Measurements from ENCODE around the gene VN1R5. TPM values are rescaled to one million over a fixed set of nuclear protein-coding genes. Genes with fewer than 3 reads are reported as not detected.

VN1R5 gene
- total RNA-seq, 1 experiment from 2014 or later: not detected

DNA sequence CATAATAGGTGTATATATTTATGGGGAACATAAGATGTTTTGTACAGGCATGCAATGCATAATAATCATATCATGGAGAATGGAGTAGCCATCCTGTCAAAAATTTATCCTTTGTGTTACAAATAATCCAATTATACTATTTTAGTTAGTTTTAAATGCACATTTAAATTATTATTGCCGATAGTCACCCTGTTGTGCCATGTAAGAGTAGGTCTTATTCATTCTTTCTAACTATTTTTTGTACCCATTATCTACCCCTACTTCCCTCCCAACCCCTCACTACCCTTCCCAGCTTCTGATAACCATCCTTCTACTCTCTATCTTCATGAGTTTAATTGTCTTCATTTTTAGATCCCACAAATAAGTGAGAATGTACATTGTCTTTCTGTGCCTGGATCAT lies 8.3 kb upstream of the VN1R5 start (continued):
- TF ChIP-seq, protein P1, sequence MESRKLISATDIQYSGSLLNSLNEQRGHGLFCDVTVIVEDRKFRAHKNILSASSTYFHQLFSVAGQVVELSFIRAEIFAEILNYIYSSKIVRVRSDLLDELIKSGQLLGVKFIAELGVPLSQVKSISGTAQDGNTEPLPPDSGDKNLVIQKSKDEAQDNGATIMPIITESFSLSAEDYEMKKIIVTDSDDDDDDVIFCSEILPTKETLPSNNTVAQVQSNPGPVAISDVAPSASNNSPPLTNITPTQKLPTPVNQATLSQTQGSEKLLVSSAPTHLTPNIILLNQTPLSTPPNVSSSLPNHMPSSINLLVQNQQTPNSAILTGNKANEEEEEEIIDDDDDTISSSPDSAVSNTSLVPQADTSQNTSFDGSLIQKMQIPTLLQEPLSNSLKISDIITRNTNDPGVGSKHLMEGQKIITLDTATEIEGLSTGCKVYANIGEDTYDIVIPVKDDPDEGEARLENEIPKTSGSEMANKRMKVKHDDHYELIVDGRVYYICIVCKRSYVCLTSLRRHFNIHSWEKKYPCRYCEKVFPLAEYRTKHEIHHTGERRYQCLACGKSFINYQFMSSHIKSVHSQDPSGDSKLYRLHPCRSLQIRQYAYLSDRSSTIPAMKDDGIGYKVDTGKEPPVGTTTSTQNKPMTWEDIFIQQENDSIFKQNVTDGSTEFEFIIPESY (IDR thresholded peaks at IDR 0.05; ENCODE audit: extremely low read depth, insufficient replicate concordance, low read length): no peak
- no peak for TF ChIP-seq CEBPB (IDR thresholded peaks at IDR 0.05; ENCODE audit: low read depth)

DNA sequence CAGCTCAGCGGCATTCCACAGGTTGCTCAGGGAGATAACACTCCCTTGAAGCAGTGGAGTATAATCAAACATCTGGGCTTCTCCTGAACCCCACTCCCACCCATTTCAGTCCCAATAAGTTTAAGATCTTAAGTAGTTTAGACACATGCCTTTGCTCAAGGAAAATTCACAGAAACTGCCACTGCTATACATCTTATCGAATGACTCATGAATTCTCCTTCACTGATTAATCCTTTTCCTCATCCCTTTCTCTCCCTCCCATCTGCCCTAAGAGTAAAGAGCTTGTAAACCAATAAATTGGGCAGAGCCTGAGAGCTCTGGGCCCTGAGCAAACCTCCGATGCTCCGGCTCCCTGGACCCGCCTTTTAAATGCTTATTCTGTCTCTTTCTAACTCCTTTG lies 10.2 kb downstream of the VN1R5 start:
- Histone ChIP-seq H3K79me2 (ENCODE audit: insufficient read depth, low read length) (no peaks in the 10 kb centered on the region), H3K36me3 (ENCODE audit: control insufficient read depth in 1 of 2, insufficient read depth in 2 of 2, low read length in 2 of 2) (no peaks in the 10 kb centered on the region), H3K4me1 (ENCODE audit: control insufficient read depth in 1 of 2, insufficient read depth in 2 of 2, low read length in 2 of 2) (no peaks in the 10 kb centered on the region), H3K4me2 (ENCODE audit: low read length) (no peak overlapping the region), H3K27me3 (ENCODE audit: insufficient read depth, low read length) (no peaks in the 10 kb centered on the region), H3K9me2 (ENCODE audit: insufficient read depth) (no peaks in the 10 kb centered on the region), H3K27ac (ENCODE audit: low read depth, low read length) (no peak overlapping the region), H4K20me1 (ENCODE audit: insufficient read depth) (no peaks in the 10 kb centered on the region), H3K9ac (ENCODE audit: low read length) (no peak overlapping the region), H3K4me3 (replicated peaks in 1 of 2; ENCODE audit: low read depth in 1 of 2, low read length in 2 of 2) (no peak overlapping the region), H2AFZ (ENCODE audit: low read depth, low read length, poor library complexity, severe bottlenecking) (no peak overlapping the region), H3K9me3 (ENCODE audit: control insufficient read depth in 1 of 2, insufficient read depth in 1 of 2, low read depth in 1 of 2, low read length in 2 of 2) (no peaks in the 10 kb centered on the region; a peak in 1 of 4 replicates)
- TF ChIP-seq ZNF274 (IDR thresholded peaks at IDR 0.05; ENCODE audit: low read depth, low read length): no peak
- ATAC-seq (no peak), DNase-seq (ENCODE audit: low read depth, low spot score) (no peak)
- ChIA-PET CTCF (no interaction called here), POLR2A (no interaction called here), RAD21 (ENCODE audit: low non-redundant PET in 1 of 2, low total read pairs in 2 of 2, uncharacterized antibody in 2 of 2, unreplicated experiment in 2 of 2) (no interaction called here)
- BruUV-seq (replicated peaks): no TSS peak
- intact Hi-C loops (cut with micrococcal nuclease): no loop called here

DNA sequence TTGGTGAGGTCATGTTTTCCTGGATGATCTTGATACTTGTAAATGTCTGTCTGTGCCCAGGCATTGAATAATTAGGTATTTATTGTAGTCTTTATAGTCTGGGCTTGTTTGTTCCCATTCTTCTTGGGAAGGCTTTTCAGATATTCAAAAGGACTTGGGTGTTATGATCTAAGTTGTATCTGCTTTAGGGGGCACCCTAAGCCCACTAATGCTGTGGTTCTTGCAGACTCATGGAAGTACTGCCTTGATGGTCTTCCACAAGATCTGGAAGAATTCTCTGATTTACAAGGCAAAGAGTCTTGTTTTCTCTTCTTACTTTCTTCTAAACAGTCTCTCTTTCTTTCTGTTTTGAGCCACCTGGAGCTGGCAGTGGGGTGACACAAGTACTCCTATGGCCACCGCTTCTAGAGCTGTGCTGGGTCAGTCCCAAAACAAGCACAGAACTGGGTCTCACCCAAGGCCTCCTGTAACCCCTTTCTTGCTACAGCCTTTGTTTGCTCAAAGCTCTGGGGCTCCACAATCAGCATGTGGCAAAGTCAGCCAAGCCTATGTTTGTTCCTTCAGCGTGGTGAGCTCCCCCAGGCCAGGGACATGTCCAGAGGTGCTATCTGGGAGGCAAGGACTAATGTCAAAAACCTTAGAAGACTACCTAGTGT lies 12.6 kb downstream of the VN1R5 start:
- BruUV-seq (replicated peaks): no TSS peak
- no peaks in the 10 kb centered on the region for H4K20me1 ChIP-seq (ENCODE audit: insufficient read depth)
- no peak overlapping the region for H3K9ac ChIP-seq (ENCODE audit: low read length)
- H3K27ac ChIP-seq (ENCODE audit: low read depth, low read length): no peak overlapping the region
- no peak overlapping the region for H2AFZ ChIP-seq (ENCODE audit: low read depth, low read length, poor library complexity, severe bottlenecking)
- RAD21 ChIA-PET (ENCODE audit: low non-redundant PET in 1 of 2, low total read pairs in 2 of 2, uncharacterized antibody in 2 of 2, unreplicated experiment in 2 of 2): no interaction called here
- CTCF ChIA-PET: no interaction called here
- DNase-seq (ENCODE audit: low read depth, low spot score) (no peak), ATAC-seq (no peak)
- intact Hi-C loops (cut with micrococcal nuclease): no loop called here
- H3K27me3 ChIP-seq (ENCODE audit: insufficient read depth, low read length): no peaks in the 10 kb centered on the region
- POLR2A ChIA-PET: no interaction called here
- H3K79me2 ChIP-seq (ENCODE audit: insufficient read depth, low read length): no peaks in the 10 kb centered on the region
- no peak overlapping the region for H3K4me3 ChIP-seq (replicated peaks in 1 of 2; ENCODE audit: low read depth in 1 of 2, low read length in 2 of 2)
- no peak overlapping the region for H3K4me2 ChIP-seq (ENCODE audit: low read length)
- no peaks in the 10 kb centered on the region for H3K9me2 ChIP-seq (ENCODE audit: insufficient read depth)
- no peaks in the 10 kb centered on the region for H3K4me1 ChIP-seq (ENCODE audit: control insufficient read depth in 1 of 2, insufficient read depth in 2 of 2, low read length in 2 of 2)
- no peaks in the 10 kb centered on the region; a peak in 1 of 4 replicates for H3K9me3 ChIP-seq (ENCODE audit: control insufficient read depth in 1 of 2, insufficient read depth in 1 of 2, low read depth in 1 of 2, low read length in 2 of 2)
- H3K36me3 ChIP-seq (ENCODE audit: control insufficient read depth in 1 of 2, insufficient read depth in 2 of 2, low read length in 2 of 2): no peaks in the 10 kb centered on the region
- TF ChIP-seq EZH2 (IDR thresholded peaks at IDR 0.05) (no peak), POLR2A (IDR thresholded peaks at IDR 0.05; ENCODE audit: borderline replicate concordance, extremely low read depth, insufficient read depth, insufficient read length) (no peak), ZFX (IDR thresholded peaks at IDR 0.05) (no peak), CBX3 (IDR thresholded peaks at IDR 0.05; ENCODE audit: low read depth) (no peak), EGR1 (IDR thresholded peaks at IDR 0.05; ENCODE audit: low read depth) (no peak), EZH2phosphoT487 (IDR thresholded peaks at IDR 0.05; ENCODE audit: borderline replicate concordance) (no peak), CEBPB (IDR thresholded peaks at IDR 0.05; ENCODE audit: low read depth) (no peak), TCF7L2 (IDR thresholded peaks at IDR 0.05; ENCODE audit: borderline replicate concordance, extremely low read depth, insufficient read depth, insufficient read length) (no peak), SP1 (IDR thresholded peaks at IDR 0.05; ENCODE audit: low read depth) (no peak), SIN3A (IDR thresholded peaks at IDR 0.05; ENCODE audit: low read depth) (no peak)
- TF ChIP-seq, protein P2, sequence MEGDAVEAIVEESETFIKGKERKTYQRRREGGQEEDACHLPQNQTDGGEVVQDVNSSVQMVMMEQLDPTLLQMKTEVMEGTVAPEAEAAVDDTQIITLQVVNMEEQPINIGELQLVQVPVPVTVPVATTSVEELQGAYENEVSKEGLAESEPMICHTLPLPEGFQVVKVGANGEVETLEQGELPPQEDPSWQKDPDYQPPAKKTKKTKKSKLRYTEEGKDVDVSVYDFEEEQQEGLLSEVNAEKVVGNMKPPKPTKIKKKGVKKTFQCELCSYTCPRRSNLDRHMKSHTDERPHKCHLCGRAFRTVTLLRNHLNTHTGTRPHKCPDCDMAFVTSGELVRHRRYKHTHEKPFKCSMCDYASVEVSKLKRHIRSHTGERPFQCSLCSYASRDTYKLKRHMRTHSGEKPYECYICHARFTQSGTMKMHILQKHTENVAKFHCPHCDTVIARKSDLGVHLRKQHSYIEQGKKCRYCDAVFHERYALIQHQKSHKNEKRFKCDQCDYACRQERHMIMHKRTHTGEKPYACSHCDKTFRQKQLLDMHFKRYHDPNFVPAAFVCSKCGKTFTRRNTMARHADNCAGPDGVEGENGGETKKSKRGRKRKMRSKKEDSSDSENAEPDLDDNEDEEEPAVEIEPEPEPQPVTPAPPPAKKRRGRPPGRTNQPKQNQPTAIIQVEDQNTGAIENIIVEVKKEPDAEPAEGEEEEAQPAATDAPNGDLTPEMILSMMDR (IDR thresholded peaks at IDR 0.05 in 2 of 3, conservative IDR thresholded peaks at IDR 0.05 in 1 of 3; ENCODE audit: borderline replicate concordance in 1 of 3, insufficient read depth in 1 of 3, low read depth in 2 of 3, low read length in 2 of 3): no peak
- TF ChIP-seq, protein P3, sequence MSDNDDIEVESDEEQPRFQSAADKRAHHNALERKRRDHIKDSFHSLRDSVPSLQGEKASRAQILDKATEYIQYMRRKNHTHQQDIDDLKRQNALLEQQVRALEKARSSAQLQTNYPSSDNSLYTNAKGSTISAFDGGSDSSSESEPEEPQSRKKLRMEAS (IDR thresholded peaks at IDR 0.05): no peak
